OCI-LY7 (cell line): ENCODE results near the gene PET100.

ENCODE experiments used
- CTCF ChIP-seq: fragments of 200-600 bp; sonication (generic); conservative IDR thresholded peaks from 2 replicates; pipeline ENCODE4 v1.5.1; 2014; ENCODE audit warnings: mild to moderate bottlenecking, antibody characterized with exemption, low read length, moderate library complexity, mixed read lengths
- EZH2phosphoT487 ChIP-seq: fragments of 200-600 bp; sonication (generic); IDR thresholded peaks from 2 replicates; pipeline ENCODE4 v1.6.1; 2018; ENCODE audit warnings: low read depth, borderline replicate concordance, mild to moderate bottlenecking, mixed run types, antibody characterized with exemption, low read length, moderate library complexity, mixed read lengths

- TF ChIP-seq EZH2phosphoT487, result no peak
- TF ChIP-seq CTCF, result no peak
Observed at GRCh38 chr19:7647156-7647555, 17.6 kb downstream of the PET100 start.
